A673 (cell line): ENCODE data around the gene CCDC88C.

ENCODE experiments used
- EZH2 ChIP-seq: fragments of 200-600 bp; sonication (generic); IDR thresholded peaks from 2 replicates; pipeline ENCODE4 v1.6.1; 2017; ENCODE audit warnings: borderline replicate concordance, low read depth, mild to moderate bottlenecking, mixed read lengths, antibody characterized with exemption, low read length; ENCODE audit not compliant: poor library complexity, severe bottlenecking
- TF ChIP-seq, protein P1 (sequence below): fragments of 300-800, 200-600 bp; sonication (generic); conservative IDR thresholded peaks from 2 replicates; pipeline ENCODE4 v1.5.1; 2017; ENCODE audit warnings: low read depth, mild to moderate bottlenecking, antibody characterized with exemption, low read length, moderate library complexity, mixed read lengths

- TF ChIP-seq, protein P1, sequence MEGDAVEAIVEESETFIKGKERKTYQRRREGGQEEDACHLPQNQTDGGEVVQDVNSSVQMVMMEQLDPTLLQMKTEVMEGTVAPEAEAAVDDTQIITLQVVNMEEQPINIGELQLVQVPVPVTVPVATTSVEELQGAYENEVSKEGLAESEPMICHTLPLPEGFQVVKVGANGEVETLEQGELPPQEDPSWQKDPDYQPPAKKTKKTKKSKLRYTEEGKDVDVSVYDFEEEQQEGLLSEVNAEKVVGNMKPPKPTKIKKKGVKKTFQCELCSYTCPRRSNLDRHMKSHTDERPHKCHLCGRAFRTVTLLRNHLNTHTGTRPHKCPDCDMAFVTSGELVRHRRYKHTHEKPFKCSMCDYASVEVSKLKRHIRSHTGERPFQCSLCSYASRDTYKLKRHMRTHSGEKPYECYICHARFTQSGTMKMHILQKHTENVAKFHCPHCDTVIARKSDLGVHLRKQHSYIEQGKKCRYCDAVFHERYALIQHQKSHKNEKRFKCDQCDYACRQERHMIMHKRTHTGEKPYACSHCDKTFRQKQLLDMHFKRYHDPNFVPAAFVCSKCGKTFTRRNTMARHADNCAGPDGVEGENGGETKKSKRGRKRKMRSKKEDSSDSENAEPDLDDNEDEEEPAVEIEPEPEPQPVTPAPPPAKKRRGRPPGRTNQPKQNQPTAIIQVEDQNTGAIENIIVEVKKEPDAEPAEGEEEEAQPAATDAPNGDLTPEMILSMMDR: no peak
- no peak for TF ChIP-seq EZH2
These were observed 38.1 kb downstream of the CCDC88C start for GRCh38 chr14:91379579-91379932.
